Heart right ventricle (tissue), 16 donors: ENCODE data around the gene PSPC1. TPM values are rescaled to one million over a fixed set of nuclear protein-coding genes. Genes with fewer than 3 reads are reported as not detected.

Source experiments
- ATAC-seq, 8 donors: fragments of 200-7000 bp; cut with Tn5 transposase; one replicate each; pipeline ENCODE4 v1.9.1; 2020; ENCODE audit warnings: mild to moderate bottlenecking in 8 of 8, moderate library complexity in 8 of 8, moderate number of reproducible peaks in 1 of 8
- DNase-seq, 2 donors: peaks; one replicate each; pipeline ENCODE4 v3.0.0-alpha.2; 2020
- H3K27ac ChIP-seq, 10 donors: fragments of 200-600 bp; sonication (generic) in 2 of 10; one replicate each; pipeline versions ENCODE4 v1.5.0 to v1.8.0; 2020 to 2022; ENCODE audit warnings: mild to moderate bottlenecking in 3 of 10
- H3K27me3 ChIP-seq, 7 donors: fragments of 200-600 bp; one replicate each; pipeline ENCODE4 v1.8.0; 2021 to 2022; ENCODE audit warnings: mild to moderate bottlenecking in 2 of 7
- H3K36me3 ChIP-seq, 9 donors: fragments of 200-600 bp; sonication (generic) in 1 of 9; one replicate each; pipeline versions ENCODE4 v1.5.0 to v1.8.0; 2020 to 2022; ENCODE audit warnings: mild to moderate bottlenecking in 2 of 9
- H3K4me1 ChIP-seq, 9 donors: fragments of 200-600 bp; sonication (generic) in 1 of 9; one replicate each; pipeline versions ENCODE4 v1.5.0 to v1.8.0; 2020 to 2022; ENCODE audit warnings: mild to moderate bottlenecking in 4 of 9
- H3K4me3 ChIP-seq, 10 donors: fragments of 200-600 bp; sonication (generic) in 2 of 10; one replicate each; pipeline versions ENCODE4 v1.5.0 to v1.8.0; 2020 to 2022; ENCODE audit warnings: mild to moderate bottlenecking in 7 of 10, moderate library complexity in 2 of 10
- H3K9me3 ChIP-seq, 11 donors: fragments of 200-600 bp in 10 of 11; sonication (generic) in 2 of 11; one replicate each; pipeline versions ENCODE4 v1.5.0 to v1.8.0; 2013 to 2022; ENCODE audit warnings: mild to moderate bottlenecking in 2 of 11, control low read depth in 1 of 11, moderate library complexity in 1 of 11
- CTCF ChIP-seq, 9 donors: fragments of 200-600 bp; sonication (generic) in 2 of 9; IDR thresholded peaks; one replicate each; pipeline versions ENCODE4 v1.5.0 to v1.8.0; 2021 to 2022; ENCODE audit warnings: antibody characterized with exemption in 9 of 9, mild to moderate bottlenecking in 5 of 9, moderate library complexity in 1 of 9
- WGBS, 2 donors: extraction: QIAGEN DNeasy Blood & Tissue Kit; methylation state at CpG; one replicate each; pipeline ENCODE4 v1.1.7; 2013; ENCODE audit warnings: inconsistent platforms in 1 of 2; 5-methylcytosine and 5-hydroxymethylcytosine counted together
- intact Hi-C, 10 donors: fragments of 100-400 bp; cut with DNase I; formaldehyde crosslinking; loops; one replicate each; pipeline versions ENCODE4 v1.11.1 to v1.14.2; 2022
- polyA plus RNA-seq, 2 donors: library from polyadenylated mRNA; stranded (reverse); fragments of 200-250 nt; gene quantifications; one replicate each; pipeline ENCODE4 v1.2.3, GENCODE V29; 2013
- total RNA-seq, 10 donors: library from RNA; stranded (reverse); fragmentation: NEBNext Ultra II Directional in 3 of 10; extraction: Animal tissue kit (Norgen Biotek cat#: 25700) in 3 of 10; gene quantifications; one replicate each; pipeline versions ENCODE4 v1.2.1 to v1.2.4, GENCODE V29; 2021 to 2023
- donor health status: Arrhythmogenic right ventricular cardiomyopathy.
- donor health status: ischemic (EF 13 %, LVEDD 7.1; RV severe dilation, severe dysfunction).
- donor health status: healthy with polysubstance abuse.
- donor health status: DM: no; HTN: yes; CAD: no.
- donor health status: DM: no; HTN: no; CAD: no.
- donor health status: ischemic (EF 25% LVEDD 6.9; RV normal size, moderate dysfunction).
- donor health status: ischemic (EF 25% LVEDD 5.7; RV mildly dilated, moderate dysfunction).
- donor health status: healthy.
- donor health status: DM: yes; HTN: yes; CAD: no.
- donor health status: Ischemic cardiomyopathy.
- donor health status: ischemic (EF 35%, LVEDD 5.7; RV mildly dilated, moderate dysfunction).
- donor health status: nonischemic (EF 11% LVEDD 7.7; RV severe dilation, severe dysfunction).
- donor health status: DM: yes; HTN: yes; CAD: no.
- donor health status: PGD.
- donor health status: ischemic (EF 29% LVEDD 5.4; RV normal size, mild dysfunction).
- donor health status: nonischemic (EF 23%, LVEDD 6.1; RV moderate dilation, normal function).

PSPC1 gene
- total and polyA plus RNA-seq, 12 donors = 20.7 to 34.0 (median 25.6) TPM

DNA sequence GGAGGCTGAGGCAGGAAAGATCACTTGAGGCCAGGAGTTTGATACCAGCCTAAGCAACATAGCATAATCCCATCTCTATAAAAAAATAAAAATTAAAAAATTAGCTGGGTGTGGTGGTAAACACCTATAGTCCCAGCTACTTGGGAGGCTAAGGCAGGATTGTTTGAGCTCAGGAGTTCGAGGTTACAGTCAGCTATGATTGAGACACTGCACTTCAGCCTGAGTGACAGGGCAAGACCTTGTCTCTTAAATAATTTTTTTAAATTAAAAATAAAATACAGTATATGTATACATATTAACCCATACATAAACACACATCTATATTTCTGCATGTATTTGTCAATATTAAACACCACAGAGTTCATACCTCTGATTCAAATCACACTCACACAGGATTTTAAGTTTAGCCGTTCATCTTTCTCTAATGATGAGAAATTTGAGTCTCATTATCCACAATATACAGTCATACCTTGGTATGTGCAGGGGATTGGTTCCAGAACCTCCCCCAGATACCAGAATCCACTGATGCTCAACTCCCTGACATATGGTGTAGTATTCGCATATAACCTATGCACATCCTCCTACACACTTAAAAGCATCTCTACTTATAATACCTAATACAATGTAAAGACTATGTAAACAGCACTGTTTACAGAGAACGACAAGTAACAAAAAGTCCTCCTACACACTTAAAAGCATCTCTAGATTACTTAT is 44.7 kb downstream of the PSPC1 start:
- no peak for TF ChIP-seq CTCF (IDR thresholded peaks at IDR 0.05)
- 94 to 96% methylated on average over 4 of the region's 4 CpGs for WGBS, 2 donors
- Histone ChIP-seq H3K27ac (no peak overlapping the region), H3K4me1 (no peaks in the 10 kb centered on the region), H3K4me3 (no peak overlapping the region), H3K9me3 (no peaks in the 10 kb centered on the region), H3K27me3 (no peaks in the 10 kb centered on the region), H3K36me3 (peaks cover 0 to 93% (median 21%) of the 10 kb centered on the region in 9 donors)
- DNase-seq = no peak
- intact Hi-C loops = no loop called here
- ATAC-seq = no peak

DNA sequence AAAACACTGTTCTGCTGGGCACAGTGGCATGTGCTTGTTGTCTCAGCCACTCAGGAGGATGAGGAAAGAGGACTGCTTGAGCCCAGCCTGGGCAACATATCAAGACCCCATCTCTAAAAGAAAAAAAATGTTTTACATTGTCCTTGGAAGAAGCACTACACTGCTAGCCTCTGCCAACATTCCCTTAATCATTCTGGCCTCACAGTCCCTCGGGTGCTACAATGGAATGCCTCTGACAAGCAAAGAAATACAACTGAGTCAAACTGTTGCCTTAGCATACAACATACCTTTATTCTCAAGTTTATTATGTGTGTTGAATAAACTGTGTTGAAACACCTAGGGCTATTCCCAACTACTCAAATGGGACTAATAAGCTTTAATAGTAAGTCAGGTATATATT is 56.1 kb downstream of the PSPC1 start:
- peaks cover 0 to 77% (median 0%) of the 10 kb centered on the region in 9 donors for H3K36me3 ChIP-seq
- H3K4me3 ChIP-seq = no peak overlapping the region
- intact Hi-C loops = no loop called here
- H3K27me3 ChIP-seq = no peaks in the 10 kb centered on the region
- no peak for TF ChIP-seq CTCF (IDR thresholded peaks at IDR 0.05)
- no peak for DNase-seq
- peak in 1 of 8 donors; percentile 42 for ATAC-seq
- WGBS, 2 donors = 40 to 60% methylated on average over 1 of the region's 1 CpG
- peaks cover 0 to 11% (median 5%) of the 10 kb centered on the region in 9 donors for H3K4me1 ChIP-seq
- no peaks in the 10 kb centered on the region for H3K9me3 ChIP-seq
- no peak overlapping the region for H3K27ac ChIP-seq

DNA sequence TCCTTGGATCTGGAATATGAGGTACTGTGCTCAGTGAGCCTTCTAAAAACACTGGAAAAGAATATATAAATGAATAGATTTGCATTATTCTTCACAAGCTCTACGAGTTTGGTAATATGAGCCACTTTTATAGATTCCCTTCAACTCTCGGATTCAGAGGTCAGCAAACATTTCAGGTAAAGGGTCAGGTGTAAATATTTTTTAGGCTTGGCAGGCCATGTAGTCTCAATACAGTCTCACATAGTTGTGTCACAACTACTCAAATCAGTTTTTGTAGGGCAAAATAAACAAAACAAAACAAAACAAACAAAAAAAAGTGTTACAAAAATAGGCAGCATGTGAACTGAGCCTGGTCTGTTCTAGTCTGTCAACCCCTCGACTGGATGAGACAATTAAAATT is 57.4 kb downstream of the PSPC1 start:
- DNase-seq = no peak
- WGBS, 2 donors = 92 to 95% methylated on average over 3 of the region's 3 CpGs
- H3K4me1 ChIP-seq = peaks cover 0 to 11% (median 5%) of the 10 kb centered on the region in 9 donors
- H3K9me3 ChIP-seq = no peaks in the 10 kb centered on the region
- peaks cover 0 to 79% (median 0%) of the 10 kb centered on the region in 9 donors for H3K36me3 ChIP-seq
- H3K27me3 ChIP-seq = no peaks in the 10 kb centered on the region
- H3K4me3 ChIP-seq = no peak overlapping the region
- no peak for ATAC-seq
- no peak overlapping the region for H3K27ac ChIP-seq
- intact Hi-C loops = no loop called here
- TF ChIP-seq CTCF (IDR thresholded peaks at IDR 0.05) = no peak

DNA sequence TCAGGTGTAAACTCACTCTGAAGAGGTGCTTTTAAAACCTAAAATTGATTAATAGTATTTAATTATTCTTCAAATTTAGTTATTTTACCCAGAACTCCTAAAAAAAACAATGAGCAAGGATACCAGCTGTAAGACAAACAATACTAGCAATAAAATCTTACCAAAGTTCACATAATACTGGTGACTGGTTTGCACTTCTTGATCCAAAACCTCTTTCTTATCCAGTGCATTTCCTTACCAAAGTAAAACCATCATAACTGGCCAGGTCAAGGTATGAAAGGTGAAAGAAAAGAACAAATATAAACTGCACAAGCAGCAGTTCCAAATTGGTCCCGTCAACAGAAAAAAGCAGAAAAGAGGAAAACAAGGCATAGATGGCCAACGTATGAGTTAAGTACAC is 62.7 kb downstream of the PSPC1 start:
- Histone ChIP-seq H3K4me3 (no peak overlapping the region), H3K27ac (no peak overlapping the region), H3K27me3 (no peaks in the 10 kb centered on the region), H3K36me3 (peaks cover 0 to 71% (median 0%) of the 10 kb centered on the region in 9 donors), H3K4me1 (no peaks in the 10 kb centered on the region), H3K9me3 (no peaks in the 10 kb centered on the region)
- no peak for TF ChIP-seq CTCF (IDR thresholded peaks at IDR 0.05)
- DNase-seq = no peak
- 88 to 97% methylated on average over 2 of the region's 2 CpGs for WGBS, 2 donors
- no peak for ATAC-seq
- intact Hi-C loops = no loop called here
